ENCODE measurements around the gene UNC5CL. TPM values are rescaled to one million over a fixed set of nuclear protein-coding genes. Genes with fewer than 3 reads are reported as not detected.

The UNC5CL gene
- total and polyA plus RNA-seq, 9 of the 15 experiments (the other 6 are each of a cell fraction or from before 2014, with no cell fraction given): 0.07 to 1.8 (median 0.62) TPM; not detected in 1

GRCh38 chr6:41071923-41072835 is 33.2 kb upstream of the UNC5CL start, which contains the start of gene OARD1 (continued):
- no peak for TF ChIP-seq TCF15 (CRISPR knock-in tag; IDR thresholded peaks at IDR 0.05)
- 0 out of 4 replicates have a peak, but pooled peaks of 1 of the 2 experiments have one; percentile 30 for TF ChIP-seq TRIM24 (IDR thresholded peaks at IDR 0.05)
- no peak; the same call in 1 of the 2 replicates for TF ChIP-seq PATZ1 (CRISPR knock-in tag; IDR thresholded peaks at IDR 0.05; ENCODE audit: borderline replicate concordance)
- TF ChIP-seq CHD4 (IDR thresholded peaks at IDR 0.05; ENCODE audit: insufficient read depth, insufficient replicate concordance, low read depth, low read length, poor library complexity, severe bottlenecking): peak; percentile 66
- TF ChIP-seq ZNF75A (CRISPR knock-in tag; IDR thresholded peaks at IDR 0.05): no peak
- no peak for TF ChIP-seq SMC3 (conservative IDR thresholded peaks at IDR 0.05; ENCODE audit: insufficient read depth, low read depth, low read length)
- TF ChIP-seq ATF3 (IDR thresholded peaks at IDR 0.05): no peak
- TF ChIP-seq ATF3 (CRISPR knock-in tag; conservative IDR thresholded peaks at IDR 0.05): 0 out of 2 replicates have a peak, but pooled peaks have one; percentile 66
- TF ChIP-seq KLF10 (CRISPR knock-in tag; IDR thresholded peaks at IDR 0.05): no peak
- no peak for TF ChIP-seq ZNF212 (CRISPR knock-in tag; IDR thresholded peaks at IDR 0.05)
- TF ChIP-seq ZNF217 (CRISPR knock-in tag; IDR thresholded peaks at IDR 0.05): no peak
- TF ChIP-seq ZNF76 (CRISPR knock-in tag; IDR thresholded peaks at IDR 0.05; ENCODE audit: borderline replicate concordance): no peak
- TF ChIP-seq MLLT1 (IDR thresholded peaks at IDR 0.05): peak in 1 of 2 experiments; percentile 79; a peak in 1 of 4 replicates
- no peak for TF ChIP-seq NR2F6 (CRISPR knock-in tag; IDR thresholded peaks at IDR 0.05)
- TF ChIP-seq FOXK1 (CRISPR knock-in tag; IDR thresholded peaks at IDR 0.05; ENCODE audit: borderline replicate concordance): no peak
- peak; percentile 73; the same call in 1 of the 2 replicates for TF ChIP-seq NKRF (IDR thresholded peaks at IDR 0.05; ENCODE audit: borderline replicate concordance)
- TF ChIP-seq ELK1 (CRISPR knock-in tag; IDR thresholded peaks at IDR 0.05): no peak
- peak; percentile 91 for TF ChIP-seq CHD1 (IDR thresholded peaks at IDR 0.05; ENCODE audit: low read length)

Data from K562 (cell line).